GM18868 (cell line): ENCODE data around the gene PTGDS.

Experiments
- ATAC-seq: cut with Tn5 transposase; IDR thresholded peaks from one replicate; pipeline ENCODE4 v1.9.1; 2021; ENCODE audit warnings: mild to moderate bottlenecking, moderate library complexity; ENCODE audit not compliant: unreplicated experiment

PTGDS gene

DNA sequence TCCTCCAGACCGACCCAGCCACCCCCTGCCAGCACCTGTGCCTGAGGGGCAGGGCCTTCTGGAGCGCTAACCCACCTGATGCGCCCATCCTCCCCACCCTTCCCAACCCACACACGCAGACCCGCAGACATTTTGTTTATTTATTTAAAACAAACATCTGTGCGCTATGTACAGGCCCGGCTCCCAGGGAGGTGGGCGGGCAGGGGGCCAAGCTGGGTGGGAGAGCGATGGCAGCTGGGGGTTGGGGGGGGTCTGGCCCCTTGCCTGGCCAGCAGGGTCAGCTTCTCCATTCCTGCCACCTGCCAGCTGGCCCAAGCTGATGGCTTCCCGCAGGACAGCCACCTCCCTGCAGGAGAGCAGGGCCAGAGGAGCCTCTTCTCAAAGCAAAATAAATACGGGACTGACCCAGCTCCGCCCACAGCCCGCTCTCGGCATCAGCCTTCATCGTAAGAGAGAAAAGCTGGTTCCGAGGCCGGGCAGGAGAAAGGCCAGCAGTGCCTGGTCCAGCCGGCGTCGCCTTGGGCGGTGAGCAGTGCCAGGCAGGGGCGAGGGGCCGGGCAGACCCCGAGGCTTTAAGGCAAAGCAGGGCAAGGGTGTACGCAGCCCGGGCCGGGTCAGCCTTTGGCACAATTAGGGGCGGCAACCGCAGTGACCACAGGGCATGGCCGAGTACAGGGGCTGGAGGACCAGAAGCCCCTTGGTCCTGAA is 30.0 kb downstream of the PTGDS start:
- no peak for ATAC-seq

GRCh38 chr9:137007816-137008270 is 30.5 kb downstream of the PTGDS start:
- no peak for ATAC-seq

DNA sequence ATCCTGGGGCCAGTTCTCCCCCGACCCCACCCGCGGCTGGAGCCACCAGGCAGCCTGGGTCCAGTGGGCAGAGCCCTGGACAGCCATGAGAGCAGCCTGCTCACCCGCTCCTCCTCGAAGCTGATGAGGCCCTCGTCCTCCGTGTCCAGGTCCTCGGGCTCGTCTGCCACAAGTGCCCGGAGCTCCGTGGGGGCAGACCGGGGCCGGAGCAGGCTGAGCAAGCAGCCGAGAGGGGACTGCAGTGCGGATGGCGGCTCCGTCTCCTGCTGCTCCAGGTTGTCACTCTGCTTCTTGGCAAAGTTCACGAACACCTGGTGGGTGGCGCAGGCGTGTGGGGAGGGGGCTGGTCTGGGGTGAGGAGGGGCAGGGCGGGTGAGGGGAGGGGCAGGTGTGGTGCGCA is 31.0 kb downstream of the PTGDS start:
- ATAC-seq = no peak

- ATAC-seq = no peak
These were observed 31.9 kb downstream of the PTGDS start for GRCh38 chr9:137009217-137009616.

GRCh38 chr9:137009938-137010732 is 32.8 kb downstream of the PTGDS start:
- no peak for ATAC-seq

GRCh38 chr9:137011156-137011555 is 33.9 kb downstream of the PTGDS start:
- ATAC-seq = no peak

- ATAC-seq = no peak
These were observed 34.8 kb downstream of the PTGDS start for GRCh38 chr9:137011907-137012675.

- ATAC-seq = no peak
These were observed 35.6 kb downstream of the PTGDS start for GRCh38 chr9:137012694-137013570.

DNA sequence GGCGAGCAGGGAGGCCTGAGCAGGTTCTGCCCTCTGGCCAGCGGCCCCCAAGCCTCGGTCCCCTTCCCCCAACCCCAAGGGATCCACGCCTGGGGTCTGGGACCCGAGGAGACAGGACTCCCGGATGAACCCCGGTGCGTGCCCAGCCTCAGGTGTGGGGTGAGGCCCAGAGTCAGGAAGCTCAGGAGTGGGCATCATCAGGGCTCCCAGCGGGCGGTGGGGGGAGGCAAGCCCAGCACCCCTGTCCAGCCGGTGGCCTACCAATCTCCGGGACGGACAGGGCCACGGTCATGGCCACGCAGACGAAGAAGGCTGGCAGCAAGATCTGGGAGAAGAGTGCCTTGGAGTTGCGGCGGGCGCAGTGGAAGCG is 36.3 kb downstream of the PTGDS start:
- no peak for ATAC-seq

GRCh38 chr9:137014166-137014565 is 36.9 kb downstream of the PTGDS start:
- no peak for ATAC-seq

- ATAC-seq = no peak
These were observed 37.7 kb downstream of the PTGDS start for GRCh38 chr9:137014776-137015539.

- no peak for ATAC-seq
These were observed 38.2 kb downstream of the PTGDS start for GRCh38 chr9:137015540-137015930.

- ATAC-seq = no peak
These were observed 38.7 kb downstream of the PTGDS start for GRCh38 chr9:137015976-137016375.

DNA sequence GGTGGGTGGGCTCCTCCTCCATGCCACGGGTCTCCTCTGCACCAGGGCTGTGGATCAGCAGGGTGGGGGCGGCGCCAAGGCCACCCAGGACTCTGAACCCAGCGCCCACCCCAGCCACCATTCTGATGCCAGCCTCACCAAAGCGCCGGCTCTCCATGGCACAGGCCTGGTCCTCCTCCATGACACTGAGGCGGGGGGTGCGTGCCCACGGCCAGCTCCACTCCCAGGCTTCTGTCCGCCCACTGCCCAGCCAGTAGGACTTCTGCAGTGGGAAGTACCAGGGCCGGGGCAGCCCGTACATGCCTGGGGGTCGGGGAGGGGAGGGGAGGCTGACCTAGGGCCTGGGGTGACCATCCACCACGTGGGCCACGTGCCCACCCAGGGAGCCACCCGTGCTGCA is 39.1 kb downstream of the PTGDS start:
- no peak for ATAC-seq

- ATAC-seq = no peak
These were observed 39.8 kb downstream of the PTGDS start for GRCh38 chr9:137017071-137017470.

DNA sequence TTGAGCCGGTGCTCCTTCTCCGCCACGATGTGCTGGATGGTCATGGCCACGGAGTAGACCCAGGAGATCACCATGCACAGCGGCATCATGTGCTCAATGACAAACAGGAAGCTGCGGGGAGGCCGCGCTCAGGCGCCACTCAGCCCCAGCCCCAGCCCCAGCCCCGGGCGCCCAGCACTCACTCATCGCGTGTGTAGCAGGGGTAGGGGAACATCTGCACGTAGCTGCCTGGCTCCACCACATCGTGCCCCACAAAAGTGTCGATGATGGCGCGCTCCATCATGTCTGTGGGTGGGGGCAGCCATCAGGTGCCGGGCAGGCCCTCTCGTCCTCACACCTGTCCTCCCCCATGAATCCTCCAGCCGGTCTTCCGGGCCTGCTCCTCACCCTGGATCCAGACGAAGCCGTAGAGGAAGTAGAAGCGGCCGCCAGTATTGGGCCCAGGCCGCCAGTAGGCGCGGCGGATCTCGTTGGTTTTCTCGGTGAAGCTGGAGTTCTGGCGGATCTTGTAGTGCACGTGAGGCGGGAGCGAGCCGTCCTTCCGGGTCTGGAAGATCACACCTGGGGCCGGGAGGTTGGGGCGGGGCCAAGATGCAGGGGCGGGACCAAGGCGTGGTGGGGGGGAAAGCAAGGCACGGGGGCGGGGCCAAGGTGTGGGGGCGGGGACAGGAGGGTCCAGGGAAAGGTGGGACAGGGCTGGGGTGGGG is 40.6 kb downstream of the PTGDS start:
- ATAC-seq = no peak

DNA sequence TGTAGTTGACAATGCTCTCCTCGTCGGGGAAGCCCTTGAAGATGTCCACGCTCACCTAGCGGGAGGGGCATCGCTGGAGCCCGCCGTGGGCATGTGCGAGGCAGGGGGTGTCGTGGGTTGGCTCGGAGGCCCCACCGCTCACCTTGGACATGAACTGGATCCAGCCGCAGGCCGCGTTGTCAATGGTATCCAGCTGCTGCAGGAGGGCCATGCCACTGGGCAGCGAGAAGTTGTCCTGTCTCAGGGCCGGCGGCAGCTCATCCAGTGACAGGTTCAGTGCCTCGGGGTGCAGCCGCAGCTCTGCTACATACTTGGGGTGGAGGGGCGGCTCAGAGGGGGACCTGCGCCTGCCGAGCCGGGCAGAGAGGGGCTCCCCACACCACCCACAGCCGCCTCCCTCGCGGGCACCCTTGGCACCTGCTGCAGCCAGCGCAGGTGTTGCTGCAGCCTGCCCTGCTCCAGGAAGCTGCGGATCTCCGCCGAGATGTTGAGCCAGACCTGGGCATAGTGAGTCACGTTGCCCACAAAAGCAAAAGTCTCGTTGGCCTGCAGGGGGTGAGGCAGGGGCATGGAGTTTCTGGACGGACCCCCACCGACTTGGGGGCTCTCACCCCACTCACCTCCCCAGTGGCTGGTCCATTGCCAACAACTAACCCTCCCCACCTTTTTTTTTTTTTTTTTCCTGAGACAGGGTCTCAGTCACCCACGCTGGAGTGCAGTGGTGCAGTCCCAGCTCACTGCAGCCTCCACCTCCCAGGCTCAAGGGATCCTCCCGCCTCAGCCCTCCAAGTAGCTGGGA is 41.7 kb downstream of the PTGDS start:
- no peak for ATAC-seq

GRCh38 chr9:137019891-137020683 is 42.8 kb downstream of the PTGDS start:
- no peak for ATAC-seq
